CD1c-positive myeloid dendritic cell (primary cell): ENCODE data around the gene SPPL2C.
"Not testable (repeated sequence)": the region's sequence is repeated elsewhere in the genome, so short reads cannot be mapped to it uniquely, and the experiment has no call there.

Experiments
- DNase-seq: peaks from one replicate; pipeline ENCODE4 v3.0.0-alpha.2; 2016; ENCODE audit errors: extremely low spot score

Gene SPPL2C

DNA sequence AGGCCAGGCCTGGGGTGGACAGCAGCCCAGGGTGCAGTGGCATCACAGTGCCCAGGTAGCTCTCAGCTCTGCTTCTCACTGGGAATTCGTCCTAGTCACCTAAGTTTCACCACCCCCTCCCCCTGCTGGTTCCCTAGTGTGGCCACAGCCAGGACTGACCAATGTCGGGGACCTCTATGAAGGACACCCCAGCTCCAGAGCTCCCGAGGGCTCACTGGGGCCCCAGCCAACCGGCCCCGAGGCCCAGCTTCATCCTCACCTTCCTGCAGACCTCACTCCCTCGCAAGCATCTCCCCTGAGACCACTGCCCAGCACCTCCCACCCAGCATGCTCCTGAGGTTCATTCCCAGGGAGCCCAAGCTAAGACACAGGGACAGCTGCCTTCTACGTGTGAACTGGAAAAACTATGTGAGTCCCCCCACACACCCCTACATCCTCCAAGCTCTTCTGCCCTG lies 4.9 kb downstream of the SPPL2C start:
- DNase-seq, result no peak

DNA sequence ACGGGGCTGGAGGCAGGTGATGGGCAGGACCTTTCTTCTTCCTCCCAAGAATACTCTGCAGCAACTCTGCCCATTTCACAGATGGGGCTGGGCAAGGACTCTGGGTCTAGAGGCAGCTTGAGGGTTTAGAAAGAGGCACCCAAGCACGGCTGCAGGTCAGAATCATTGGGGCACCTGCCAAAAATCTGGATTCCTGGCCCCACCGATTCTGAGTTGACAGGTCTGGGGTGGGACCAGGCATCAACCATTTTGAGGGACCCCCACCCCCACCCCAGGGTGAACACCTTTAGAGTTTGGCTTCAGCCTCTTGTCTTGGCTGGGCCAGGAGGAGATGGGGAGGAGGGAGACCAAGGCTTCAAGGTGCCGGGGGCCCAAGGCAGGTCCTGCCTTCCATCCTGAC lies 5.3 kb downstream of the SPPL2C start:
- no peak for DNase-seq

DNA sequence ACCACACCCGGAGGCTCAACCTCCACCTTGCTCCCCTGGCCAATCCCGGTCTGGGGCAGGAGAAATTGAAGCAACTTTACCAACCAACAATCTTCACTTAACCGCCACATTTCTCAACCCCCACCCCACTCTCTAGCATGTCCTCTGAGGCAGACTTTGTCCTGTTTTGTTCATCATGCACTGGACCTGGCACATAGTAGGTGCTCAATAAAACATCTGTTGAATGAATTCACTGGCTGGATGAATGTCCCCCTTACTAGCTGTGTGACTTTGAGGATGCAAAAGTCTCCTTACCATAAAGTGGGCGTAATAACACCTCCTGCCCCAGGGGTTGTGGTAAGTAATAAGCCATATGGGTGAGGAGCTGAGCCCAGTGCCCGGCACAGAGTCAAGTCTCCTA lies 5.8 kb downstream of the SPPL2C start:
- DNase-seq, result no peak

DNA sequence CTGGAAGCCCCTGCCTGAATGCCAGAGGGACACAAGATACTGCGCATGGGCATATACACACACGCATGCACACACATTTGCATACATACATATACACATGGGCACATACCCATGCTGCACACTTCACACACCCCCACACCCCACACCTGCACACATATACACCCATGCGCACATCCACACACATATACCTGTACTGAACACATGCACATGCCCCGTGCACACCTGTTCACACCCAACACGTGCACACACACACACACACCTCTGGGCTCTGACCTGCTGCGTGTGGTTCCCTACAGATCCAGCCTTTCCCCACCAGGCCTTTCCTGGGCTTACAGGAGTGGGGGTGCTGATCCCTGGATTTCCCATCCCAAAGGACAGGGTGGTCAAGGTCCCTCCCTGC lies 6.3 kb downstream of the SPPL2C start:
- no peak for DNase-seq

DNA sequence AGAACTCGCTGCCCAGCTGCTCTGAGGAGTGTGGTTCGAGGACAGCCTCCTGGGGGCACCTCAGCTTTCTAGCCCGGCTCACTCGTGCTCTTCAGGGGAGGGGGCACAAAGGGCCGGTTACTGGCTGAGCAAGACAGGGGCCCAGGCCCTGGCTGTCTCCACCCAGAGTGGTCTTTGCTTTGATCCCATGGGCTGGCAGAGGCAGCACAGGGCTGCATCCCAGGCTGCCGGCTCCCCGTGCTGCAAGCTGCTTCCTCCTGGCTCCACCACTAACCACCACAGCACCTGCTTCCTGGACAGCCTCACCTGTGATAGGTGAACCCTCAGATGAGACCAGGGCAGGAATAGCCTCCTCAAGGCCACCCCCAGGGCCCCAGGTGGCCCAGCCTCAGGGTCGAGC lies 6.8 kb downstream of the SPPL2C start:
- no peak for DNase-seq

DNA sequence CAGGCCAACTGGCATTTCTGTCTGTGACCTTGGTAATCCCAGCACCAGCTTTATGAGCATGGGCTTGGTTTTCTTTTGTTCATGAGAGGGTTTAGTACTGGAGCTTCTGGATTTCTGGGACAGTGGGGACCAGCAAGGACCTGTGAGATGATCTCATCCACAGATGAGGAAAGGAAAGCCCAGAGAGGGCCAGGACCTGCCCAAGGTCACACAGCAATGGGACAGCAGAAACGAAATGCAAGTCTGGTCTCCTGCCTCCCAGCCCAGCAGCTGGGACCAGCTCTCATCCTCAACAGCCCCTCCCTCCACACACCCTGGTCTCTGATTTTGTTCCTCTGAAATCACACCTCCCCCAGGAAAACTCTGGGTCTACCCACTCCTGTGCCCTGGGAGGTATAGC lies 7.2 kb downstream of the SPPL2C start:
- no peak for DNase-seq

DNA sequence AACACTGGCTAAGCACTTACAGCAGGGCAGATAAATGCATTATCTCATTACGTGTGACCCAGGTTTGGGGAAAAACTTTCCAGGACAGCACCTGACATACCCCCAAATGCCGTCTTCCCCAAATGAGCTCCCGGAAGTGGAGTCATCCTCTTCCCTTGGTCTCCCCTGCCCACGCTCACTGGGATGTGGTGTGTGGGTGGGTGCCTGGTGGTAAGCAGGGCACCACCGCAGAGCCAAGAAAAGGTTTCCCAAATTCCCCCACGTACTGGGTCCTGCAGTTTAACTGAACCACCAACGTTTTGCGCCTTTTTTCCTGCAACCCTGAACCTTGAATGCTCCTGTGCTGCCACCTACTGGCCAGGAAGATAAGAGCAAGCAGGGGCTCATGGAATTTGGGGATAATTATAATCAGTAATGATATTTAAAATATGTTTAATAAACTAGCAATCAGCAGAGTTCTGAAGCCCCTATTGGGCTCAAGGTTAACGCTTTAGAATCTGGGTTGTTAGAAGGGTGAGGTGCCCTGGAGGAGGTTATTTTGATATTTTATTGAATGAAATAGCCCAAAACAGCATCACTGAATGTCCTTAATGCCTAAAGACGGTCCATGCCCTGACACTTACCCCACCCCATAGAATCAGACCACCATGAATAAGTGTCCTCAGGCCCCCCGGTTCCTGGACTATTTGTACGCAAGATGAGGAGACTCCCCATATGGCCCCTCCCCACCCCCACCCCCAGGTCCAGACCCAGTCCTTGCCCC lies 8.0 kb downstream of the SPPL2C start:
- peak; percentile 51 for DNase-seq

DNA sequence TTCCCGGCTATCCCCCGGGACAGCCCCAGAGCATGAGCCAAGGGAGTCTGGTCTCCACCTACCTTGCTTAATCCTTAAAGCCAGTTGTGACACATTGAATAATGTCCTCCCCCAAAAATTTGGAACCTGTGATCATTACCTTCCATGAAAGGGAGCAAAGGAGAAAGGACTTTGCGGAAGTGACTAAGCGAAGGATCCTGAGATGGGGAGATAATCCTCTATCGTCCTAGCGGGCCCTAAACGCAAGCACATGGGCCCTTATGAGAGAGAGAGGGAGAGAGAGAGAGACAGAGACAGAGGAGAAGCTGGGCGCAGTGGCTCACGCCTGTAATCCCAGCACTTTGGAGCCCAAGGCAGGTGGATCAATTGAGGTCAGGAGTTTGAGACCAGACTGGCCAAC lies 9.5 kb downstream of the SPPL2C start:
- DNase-seq, result no peak

DNA sequence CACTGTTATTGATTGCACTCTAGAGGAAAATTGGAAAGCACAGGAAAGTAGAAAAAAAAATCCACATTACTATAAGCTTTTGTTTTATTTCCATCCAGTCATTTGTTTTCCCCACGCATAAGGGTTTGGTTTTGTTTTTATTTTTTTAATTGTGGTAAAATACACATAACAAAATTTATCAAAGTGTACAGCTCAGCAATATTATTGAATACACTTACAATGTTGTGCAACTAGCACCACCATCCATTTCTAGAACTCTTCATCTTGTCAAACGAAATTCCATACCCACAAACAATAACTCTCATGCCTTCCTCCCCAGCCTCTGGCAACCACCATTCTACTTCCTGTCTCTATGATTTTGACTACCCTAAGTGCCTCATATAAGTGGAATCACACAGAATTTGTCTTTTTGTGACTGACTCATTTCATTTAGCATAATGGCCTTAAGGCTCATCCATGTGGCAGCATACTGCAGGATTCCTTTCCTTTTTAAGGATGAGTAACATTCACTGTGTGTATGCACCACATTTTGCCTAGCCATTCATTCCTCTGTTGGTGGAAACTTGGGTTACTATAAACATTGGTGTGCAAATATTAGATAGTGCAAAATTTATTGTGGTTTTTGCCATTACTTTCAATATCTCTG lies 11.1 kb downstream of the SPPL2C start:
- no peak for DNase-seq

DNA sequence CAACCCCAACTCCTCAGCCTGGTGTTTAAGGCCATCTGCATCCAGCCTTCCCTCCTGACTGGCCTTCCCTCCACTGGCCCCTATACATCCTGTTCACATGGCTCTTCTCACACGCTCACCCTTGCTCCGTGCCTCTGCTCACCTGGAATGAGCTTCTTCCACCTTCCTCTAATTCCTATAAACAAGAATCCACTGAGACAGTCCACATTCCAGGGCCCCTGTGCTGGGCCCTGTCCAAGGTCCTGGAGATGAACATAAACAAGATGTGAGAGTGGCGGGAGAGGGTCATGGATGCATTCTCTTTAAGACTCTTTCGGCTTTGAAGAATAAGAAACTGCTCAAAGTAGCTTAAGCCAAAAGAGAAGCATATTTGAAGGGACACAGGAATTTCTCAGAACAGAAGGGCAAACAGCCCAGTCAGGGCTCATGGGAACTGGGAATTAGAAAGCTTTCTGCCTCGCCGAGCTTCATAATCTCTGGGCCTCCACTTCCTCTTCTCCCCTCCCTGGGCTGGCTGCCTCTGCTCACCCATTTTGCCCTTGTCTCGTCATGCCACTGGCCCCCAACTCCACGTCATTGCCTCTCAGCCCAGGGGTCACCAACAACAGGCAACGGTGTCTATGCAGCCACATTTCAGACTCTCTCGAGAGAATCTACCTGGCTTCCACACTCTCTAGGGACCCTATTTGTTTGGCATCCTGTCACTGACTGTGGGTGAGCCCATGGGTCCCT lies 13.5 kb downstream of the SPPL2C start:
- no peak for DNase-seq

DNA sequence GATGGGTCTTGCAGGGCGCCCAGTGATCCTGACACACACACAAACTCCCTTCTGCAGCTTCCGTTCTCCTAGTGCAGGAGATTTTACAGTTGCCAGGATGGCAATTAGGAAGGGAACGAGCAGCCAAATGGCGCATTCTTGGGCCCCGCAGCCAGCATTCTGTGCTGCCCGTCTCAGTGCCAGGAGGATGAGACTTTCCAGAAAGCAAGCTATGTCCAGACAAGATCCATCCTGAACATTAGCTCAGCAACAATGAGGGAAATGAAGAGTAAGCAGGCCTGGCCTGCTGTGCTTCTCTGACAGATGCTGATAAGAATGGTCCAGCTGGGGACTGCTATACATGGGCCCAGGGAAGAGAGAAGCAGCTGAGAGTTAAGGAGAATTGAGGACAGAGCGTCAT lies 16.5 kb downstream of the SPPL2C start:
- no peak for DNase-seq

DNA sequence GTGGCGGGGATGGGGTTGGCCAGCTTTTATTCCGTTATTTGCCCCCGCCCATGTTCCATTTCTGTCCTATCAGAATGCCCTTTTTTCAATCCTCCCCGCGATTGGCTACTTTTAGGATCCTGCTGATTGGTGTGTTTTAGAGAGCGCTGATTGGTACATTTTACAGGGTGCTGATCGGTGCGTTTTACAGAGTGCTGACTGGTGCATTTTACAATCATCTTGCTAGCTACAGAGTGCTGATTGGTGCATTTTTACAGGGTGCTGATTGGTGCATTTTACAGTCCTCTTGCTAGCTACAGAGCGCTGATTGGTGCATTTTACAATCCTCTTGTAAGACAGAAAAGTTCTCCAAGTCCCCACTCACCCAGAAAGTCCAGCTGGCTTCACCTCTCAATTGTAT lies 17.4 kb downstream of the SPPL2C start:
- not testable (repeated sequence) for DNase-seq

DNA sequence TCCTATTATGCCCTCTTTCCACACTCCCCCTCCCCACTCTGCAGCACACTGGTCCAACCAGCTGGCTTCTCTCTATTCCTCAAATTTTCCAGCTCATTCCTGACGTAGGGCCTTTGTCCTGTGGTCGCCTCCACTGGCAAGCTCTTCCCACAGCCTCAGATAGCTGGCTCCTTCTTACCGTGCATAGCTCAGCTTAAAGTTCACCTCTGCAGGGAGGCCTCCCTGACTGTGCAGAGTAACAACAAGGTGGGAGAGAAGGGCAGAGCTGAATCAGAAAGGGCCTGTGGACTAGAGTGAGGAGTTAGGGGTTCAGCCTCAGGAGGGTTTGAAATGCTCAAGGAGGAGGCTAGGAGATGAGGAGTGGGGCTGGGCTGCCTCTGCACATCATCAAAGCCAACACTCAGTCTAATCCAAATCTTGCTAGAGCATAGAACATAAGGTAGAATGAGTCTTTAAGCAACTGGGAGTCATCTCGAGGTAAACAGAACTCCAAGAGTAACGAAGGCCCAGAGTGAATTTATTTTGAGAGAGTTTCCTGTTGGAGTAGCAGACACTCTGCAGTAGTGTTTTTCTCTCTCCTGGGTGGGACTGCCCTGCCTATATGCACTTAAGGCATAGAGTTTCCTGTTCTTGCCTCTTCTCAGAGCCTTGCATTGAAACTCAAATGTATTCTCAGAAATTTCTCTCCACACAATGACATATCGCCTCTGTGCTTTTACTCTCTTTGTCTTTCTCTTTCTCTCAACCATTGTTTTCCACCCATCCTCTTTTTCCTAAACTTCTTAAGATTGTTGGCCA lies 19.4 kb downstream of the SPPL2C start:
- DNase-seq, result no peak

DNA sequence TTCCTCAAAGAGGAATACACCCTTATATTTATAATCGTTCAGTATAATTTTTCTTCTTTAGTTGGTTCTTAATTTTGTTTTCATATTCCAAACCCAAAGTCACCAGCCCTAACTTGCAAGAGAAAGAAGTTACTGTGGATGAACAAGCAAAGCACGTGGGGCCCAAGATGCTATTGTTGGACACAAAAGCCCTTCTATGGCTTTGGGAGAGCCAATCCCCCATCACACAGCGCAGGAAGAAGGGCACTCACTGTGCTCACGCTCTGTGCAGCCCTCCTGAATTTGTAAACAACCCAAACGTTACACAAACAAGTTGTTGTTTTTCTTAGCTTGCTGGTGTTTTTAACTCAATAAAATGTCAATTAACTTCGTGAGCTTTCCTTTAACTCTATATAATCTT lies 22.5 kb downstream of the SPPL2C start:
- no peak for DNase-seq

DNA sequence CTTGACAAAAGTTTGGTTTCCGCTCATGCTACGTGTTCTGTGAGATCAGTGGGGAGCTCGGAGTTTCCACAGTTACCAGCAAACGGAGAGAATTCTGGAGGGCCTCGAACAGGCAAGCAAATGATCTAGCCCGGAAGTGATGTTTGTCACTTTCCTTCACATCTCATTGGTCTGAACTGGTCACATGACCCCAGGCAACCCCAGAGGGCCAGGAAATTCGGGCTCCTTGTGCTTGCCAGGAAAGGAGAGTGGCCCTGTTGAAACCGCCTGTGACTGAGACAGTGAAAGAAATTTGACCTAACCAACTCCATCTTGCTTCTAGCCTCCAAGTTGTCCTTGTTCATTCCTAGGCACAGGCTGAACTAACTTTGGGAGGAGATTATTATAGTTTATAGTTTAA lies 23.0 kb downstream of the SPPL2C start:
- no peak for DNase-seq

DNA sequence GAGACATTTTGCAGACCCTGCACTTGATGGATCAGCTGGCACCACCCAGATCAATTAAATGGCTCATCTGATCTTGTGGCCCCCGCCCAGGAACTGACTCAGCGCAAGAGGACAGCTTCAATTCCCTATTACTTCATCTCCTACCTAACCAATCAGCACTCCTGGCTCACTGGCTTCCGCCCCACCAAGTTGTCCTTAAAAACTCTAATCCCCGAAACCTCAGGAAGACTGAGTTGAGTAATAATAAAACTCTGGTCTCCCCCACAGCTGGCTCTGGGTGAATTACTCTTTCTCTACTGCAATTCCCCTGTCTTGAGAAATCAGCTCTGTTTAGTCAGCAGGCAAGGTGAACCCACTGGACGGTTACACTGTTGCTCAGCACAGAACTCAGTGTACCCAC lies 23.6 kb downstream of the SPPL2C start:
- DNase-seq, result no peak

DNA sequence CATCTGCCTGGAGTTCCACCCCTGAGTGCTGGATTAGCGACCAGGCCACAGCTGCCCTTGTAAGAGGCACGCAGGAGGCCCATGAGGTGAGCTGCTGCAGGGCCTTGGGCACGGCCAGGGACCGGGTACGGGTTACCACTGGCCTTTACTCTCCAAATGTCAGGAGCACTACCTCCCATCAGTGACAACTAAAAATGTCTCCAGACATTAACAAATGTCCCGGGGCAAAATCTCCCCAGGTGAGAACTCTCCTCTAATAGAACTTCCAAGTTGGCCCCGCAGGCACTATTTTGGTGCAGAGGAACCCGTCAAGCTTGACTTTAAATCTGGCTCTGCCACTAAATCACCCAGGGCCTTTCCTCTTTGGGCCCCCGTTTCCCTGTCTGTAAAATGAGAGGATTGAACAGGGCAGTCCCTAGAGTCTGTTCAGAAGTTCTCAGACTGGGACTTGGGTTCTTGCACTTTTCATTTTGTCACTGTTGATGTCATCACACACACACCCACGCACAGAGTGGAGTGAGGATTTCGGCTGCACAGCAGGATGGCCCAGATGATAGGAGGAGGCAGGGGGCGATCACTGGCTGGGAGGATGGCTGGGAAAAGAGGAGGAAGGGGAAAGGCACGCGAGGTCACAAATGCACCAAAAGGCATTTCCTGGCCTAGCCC lies 25.1 kb downstream of the SPPL2C start:
- no peak for DNase-seq

DNA sequence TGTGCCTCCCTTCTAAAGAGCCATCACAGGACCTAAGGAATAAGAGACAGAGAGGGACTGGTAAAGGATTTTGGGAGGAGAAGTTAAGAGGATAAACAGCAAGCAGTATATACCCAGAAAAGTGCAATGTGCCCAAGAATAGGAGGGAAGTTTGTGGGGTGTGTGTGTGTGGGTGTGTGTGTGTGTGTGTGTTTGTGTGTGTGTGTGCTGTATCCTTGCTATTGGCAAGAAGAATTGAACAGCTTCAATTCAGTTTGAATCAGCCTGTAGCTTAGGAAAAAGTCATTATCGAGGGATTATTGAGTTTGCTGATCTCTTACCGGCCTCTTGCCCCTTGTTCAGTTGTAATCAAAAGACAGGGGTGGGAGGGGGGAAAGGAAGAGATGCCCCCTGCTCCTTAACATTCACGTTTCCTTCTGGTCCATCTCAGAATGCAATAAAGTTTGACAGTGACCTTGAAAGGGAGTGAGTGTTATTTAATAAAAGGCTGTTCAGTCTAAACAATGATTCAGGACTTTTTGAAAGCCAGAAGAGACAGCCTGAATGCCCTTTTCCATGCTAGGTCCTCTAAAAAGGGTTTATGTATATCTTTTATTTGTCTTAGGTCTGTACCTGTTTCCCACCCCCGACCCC lies 25.8 kb downstream of the SPPL2C start:
- no peak for DNase-seq

DNA sequence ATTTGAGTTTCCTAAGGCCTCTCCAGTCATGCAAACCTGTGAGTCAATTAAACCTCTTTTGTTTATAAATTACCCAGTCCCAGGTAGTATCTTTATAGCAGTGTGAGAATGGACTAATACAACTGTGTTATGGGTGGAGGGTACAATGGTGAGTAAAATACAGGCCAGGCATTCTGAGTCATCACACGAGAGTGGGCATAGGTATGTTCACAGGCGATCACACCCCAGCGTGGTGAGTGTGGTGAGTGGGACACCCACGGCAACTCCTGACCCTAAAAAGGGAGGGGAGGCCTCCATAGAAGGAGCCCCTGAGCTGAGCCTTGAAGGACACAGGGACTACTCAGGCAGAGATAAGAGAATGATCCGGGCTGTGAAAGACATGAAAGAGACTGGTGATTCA lies 27.0 kb downstream of the SPPL2C start:
- DNase-seq, result no peak

DNA sequence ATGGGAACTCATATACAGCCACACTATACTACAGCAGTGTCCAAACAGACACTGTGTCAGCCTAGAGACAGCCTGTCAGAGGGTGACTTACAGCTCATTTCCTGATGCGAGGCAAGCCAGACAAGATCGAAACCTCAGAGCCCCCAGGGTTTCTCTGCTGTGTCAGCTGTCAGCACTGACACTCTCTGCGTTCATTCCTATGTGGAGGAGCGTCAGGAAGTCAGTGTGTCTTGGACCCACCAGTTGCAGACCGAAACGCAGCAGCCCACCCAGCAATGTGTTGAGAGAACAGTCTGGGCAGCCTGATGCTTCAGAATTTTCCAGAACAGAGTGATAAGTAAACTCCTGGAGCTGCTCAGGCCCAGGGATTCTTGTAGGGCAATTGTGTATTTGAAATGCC lies 29.0 kb downstream of the SPPL2C start:
- DNase-seq, result no peak

DNA sequence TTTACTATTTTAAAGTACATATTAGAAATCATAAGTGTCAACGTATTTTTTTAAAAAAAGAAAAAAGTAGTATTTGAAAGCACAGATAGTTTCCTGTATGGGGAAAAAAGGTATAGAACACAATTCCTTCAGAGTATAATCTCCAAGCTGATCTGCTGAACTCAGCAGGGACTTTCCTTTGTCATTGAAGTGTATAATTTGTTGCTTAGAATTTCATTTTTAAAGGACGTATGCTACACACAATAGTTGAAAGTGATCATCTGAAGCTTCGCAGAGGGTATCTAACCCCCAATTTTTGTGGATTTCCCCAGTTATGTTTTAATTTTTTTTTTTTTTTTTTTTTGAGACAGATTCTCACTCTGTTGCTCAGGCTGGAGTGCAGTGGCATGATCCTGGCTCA lies 29.5 kb downstream of the SPPL2C start:
- no peak for DNase-seq
